Measurements from ENCODE around the gene ACTL8. TPM values are rescaled to one million over a fixed set of nuclear protein-coding genes. Genes with fewer than 3 reads are reported as not detected.

Gene ACTL8
- total and polyA plus RNA-seq, 2 of the 4 experiments (the other 2 are of a cell fraction), result under 0.01 to 0.07 TPM

DNA sequence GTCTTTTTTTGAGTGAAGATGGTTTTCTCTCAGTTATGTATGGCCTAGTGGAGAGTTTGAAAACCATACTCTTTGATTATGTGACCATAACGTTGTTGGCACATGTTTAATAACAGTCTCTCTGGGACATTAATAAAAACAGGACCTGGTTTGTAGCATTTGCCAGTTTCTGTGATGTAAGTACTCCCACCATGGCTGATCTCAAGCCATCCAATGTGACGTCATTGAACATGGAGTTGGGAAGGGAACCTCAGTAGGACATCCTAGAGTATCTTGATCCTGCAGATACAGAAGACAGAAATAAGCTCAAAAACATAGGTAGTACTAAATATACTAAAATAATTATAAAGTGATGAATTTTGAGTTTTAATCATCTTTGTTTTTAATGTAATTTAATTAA lies 107.0 kb downstream of the ACTL8 start:
- Histone ChIP-seq H2AFZ (replicated peaks; ENCODE audit: low read length, poor library complexity) (no peak overlapping the region), H3K9me3 (ENCODE audit: control insufficient read depth, insufficient read depth, low read length) (no peaks in the 10 kb centered on the region; the same call in 1 of the 2 replicates), H4K91ac (ENCODE audit: insufficient read depth, low read depth, low read length) (no peak overlapping the region), H3K4me1 (ENCODE audit: control insufficient read depth, insufficient read depth, low read length) (peaks cover 15% of the 10 kb centered on the region), H3K56ac (ENCODE audit: extremely low read depth, insufficient read depth, low read length) (no peak overlapping the region), H3K14ac (replicated peaks; ENCODE audit: low read depth, low read length) (no peak overlapping the region), H3K79me1 (ENCODE audit: low read depth in 1 of 2, low read length in 2 of 2) (no peaks in the 10 kb centered on the region), H2BK120ac (ENCODE audit: low read depth, low read length) (no peak overlapping the region), H3K27ac (ENCODE audit: insufficient read depth, low read length) (no peak overlapping the region), H4K20me1 (ENCODE audit: insufficient read depth, low read length) (no peaks in the 10 kb centered on the region), H4K5ac (ENCODE audit: low read depth, low read length) (no peak overlapping the region), H2BK20ac (ENCODE audit: low read depth, low read length) (no peak overlapping the region), H3K9ac (ENCODE audit: low read depth, low read length) (no peak overlapping the region), H2AK9ac (replicated peaks; ENCODE audit: low read depth, low read length, poor library complexity) (no peak overlapping the region), H3K4ac (ENCODE audit: low read depth, low read length) (peak overlapping the region; percentile 46; the same call in 1 of the 2 replicates), H3K4me2 (ENCODE audit: low read depth, low read length) (no peak overlapping the region), H3K9me1 (ENCODE audit: insufficient read depth, low read length) (0 out of 2 replicates have a peak, but pooled peaks cover 3% of the 10 kb centered on the region), H2BK5ac (ENCODE audit: low read depth, low read length, poor library complexity, severe bottlenecking) (no peak overlapping the region), H3K36me3 (ENCODE audit: control insufficient read depth, insufficient read depth, low read length) (no peaks in the 10 kb centered on the region), H3K4me3 (ENCODE audit: insufficient read depth, low read depth, low read length) (no peak overlapping the region), H2BK15ac (ENCODE audit: low read depth, low read length) (peak overlapping the region; percentile 57; the same call in 1 of the 3 replicates), H3K18ac (ENCODE audit: low read depth, low read length) (no peak overlapping the region; the same call in 1 of the 2 replicates), H3K27me3 (ENCODE audit: control insufficient read depth, insufficient read depth, low read length) (no peaks in the 10 kb centered on the region), H4K8ac (ENCODE audit: low read depth in 2 of 2, low read length in 2 of 2) (no peak overlapping the region), H3K23ac (ENCODE audit: low read depth, low read length) (no peak overlapping the region), H2AK5ac (ENCODE audit: low read depth, low read length) (no peak overlapping the region)
- ATAC-seq (ENCODE audit: low read depth) (no peak), DNase-seq (no peak)
- ChIA-PET POLR2A (ENCODE audit: unreplicated experiment) (no interaction called here), CTCF (no interaction called here)
- BruUV-seq (replicated peaks), result no TSS peak
- no CpG with 5 or more reads among the region's 2 CpGs for WGBS, 2 experiments (ENCODE audit: extremely low coverage in 2 of 2, insufficient read length in 1 of 2)
- dilution Hi-C loops (cut with HindIII; ENCODE audit: low sequenced_read_pairs, unreplicated experiment) (no loop called here), in situ Hi-C loops (cut with MboI; ENCODE audit: low sequenced_read_pairs) (no loop called here), intact Hi-C loops (cut with micrococcal nuclease) (no loop called here)
- no peak for TF ChIP-seq RCOR1 (IDR thresholded peaks at IDR 0.05; ENCODE audit: insufficient replicate concordance, low read length)
- TF ChIP-seq, protein P1, sequence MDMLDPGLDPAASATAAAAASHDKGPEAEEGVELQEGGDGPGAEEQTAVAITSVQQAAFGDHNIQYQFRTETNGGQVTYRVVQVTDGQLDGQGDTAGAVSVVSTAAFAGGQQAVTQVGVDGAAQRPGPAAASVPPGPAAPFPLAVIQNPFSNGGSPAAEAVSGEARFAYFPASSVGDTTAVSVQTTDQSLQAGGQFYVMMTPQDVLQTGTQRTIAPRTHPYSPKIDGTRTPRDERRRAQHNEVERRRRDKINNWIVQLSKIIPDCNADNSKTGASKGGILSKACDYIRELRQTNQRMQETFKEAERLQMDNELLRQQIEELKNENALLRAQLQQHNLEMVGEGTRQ (IDR thresholded peaks at IDR 0.05; ENCODE audit: low read depth, low read length), result no peak
- no peak for TF ChIP-seq MAZ (IDR thresholded peaks at IDR 0.05; ENCODE audit: borderline replicate concordance, low read depth, low read length)
- TF ChIP-seq, protein P2, sequence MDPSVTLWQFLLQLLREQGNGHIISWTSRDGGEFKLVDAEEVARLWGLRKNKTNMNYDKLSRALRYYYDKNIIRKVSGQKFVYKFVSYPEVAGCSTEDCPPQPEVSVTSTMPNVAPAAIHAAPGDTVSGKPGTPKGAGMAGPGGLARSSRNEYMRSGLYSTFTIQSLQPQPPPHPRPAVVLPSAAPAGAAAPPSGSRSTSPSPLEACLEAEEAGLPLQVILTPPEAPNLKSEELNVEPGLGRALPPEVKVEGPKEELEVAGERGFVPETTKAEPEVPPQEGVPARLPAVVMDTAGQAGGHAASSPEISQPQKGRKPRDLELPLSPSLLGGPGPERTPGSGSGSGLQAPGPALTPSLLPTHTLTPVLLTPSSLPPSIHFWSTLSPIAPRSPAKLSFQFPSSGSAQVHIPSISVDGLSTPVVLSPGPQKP (IDR thresholded peaks at IDR 0.05; ENCODE audit: borderline replicate concordance, low read depth, low read length), result no peak
- TF ChIP-seq CEBPB (IDR thresholded peaks at IDR 0.05; ENCODE audit: low read depth, low read length), result no peak
- no peak for TF ChIP-seq FOS (IDR thresholded peaks at IDR 0.05; ENCODE audit: low read depth, low read length)
- TF ChIP-seq RFX5 (IDR thresholded peaks at IDR 0.05; ENCODE audit: low read depth, low read length), result no peak
- no peak for TF ChIP-seq SMC3 (IDR thresholded peaks at IDR 0.05; ENCODE audit: low read depth, low read length)
- TF ChIP-seq CHD1 (IDR thresholded peaks at IDR 0.05; ENCODE audit: low read depth, low read length), result no peak
- TF ChIP-seq BHLHE40 (IDR thresholded peaks at IDR 0.05; ENCODE audit: low read depth, low read length), result no peak

Data from IMR-90 (cell line).